ENCODE measurements around the gene IFNA5. TPM values are rescaled to one million over a fixed set of nuclear protein-coding genes. Genes with fewer than 3 reads are reported as not detected.

Gene IFNA5
- polyA plus RNA-seq, 1 donor from 2014 or later, result not detected

- no peak overlapping the region for H2AFZ ChIP-seq (ENCODE audit: low read depth, low read length)
- no peaks in the 10 kb centered on the region for H3K9me3 ChIP-seq (ENCODE audit: low read length)
- H3K36me3 ChIP-seq (ENCODE audit: insufficient read depth, low read length), result no peaks in the 10 kb centered on the region
- no peak overlapping the region for H3K27ac ChIP-seq (ENCODE audit: low read length)
- H3K9ac ChIP-seq (ENCODE audit: low read length), result no peak overlapping the region
- H3K9me2 ChIP-seq (ENCODE audit: insufficient read depth, low read length), result no peaks in the 10 kb centered on the region
- H3K4me3 ChIP-seq (ENCODE audit: low read length), result no peak overlapping the region
- TF ChIP-seq EZH2 (IDR thresholded peaks at IDR 0.05; ENCODE audit: borderline replicate concordance, insufficient read depth, low read length, poor library complexity, severe bottlenecking) (no peak), POLR2AphosphoS5 (IDR thresholded peaks at IDR 0.05) (no peak), EP300 (conservative IDR thresholded peaks at IDR 0.05; ENCODE audit: poor library complexity, severe bottlenecking) (no peak), REST (IDR thresholded peaks at IDR 0.05; ENCODE audit: borderline replicate concordance) (no peak), TAF1 (IDR thresholded peaks at IDR 0.05; ENCODE audit: low read depth) (no peak), SMC3 (conservative IDR thresholded peaks at IDR 0.05; ENCODE audit: poor library complexity) (peak; percentile 73), RAD21 (conservative IDR thresholded peaks at IDR 0.05) (peak; percentile 83), MXI1 (conservative IDR thresholded peaks at IDR 0.05; ENCODE audit: poor library complexity, severe bottlenecking) (no peak), CTCF (IDR thresholded peaks at IDR 0.05; ENCODE audit: poor library complexity, severe bottlenecking) (peak; percentile 78)
- H4K20me1 ChIP-seq (ENCODE audit: insufficient read depth), result no peaks in the 10 kb centered on the region
- H3K4me2 ChIP-seq (ENCODE audit: low read length), result no peak overlapping the region
- H3K79me2 ChIP-seq (replicated peaks; ENCODE audit: insufficient read depth, low read length), result peaks cover 35% of the 10 kb centered on the region
- H3K27me3 ChIP-seq (ENCODE audit: insufficient read depth, low read depth, low read length), result no peaks in the 10 kb centered on the region
- H3F3A ChIP-seq (ENCODE audit: insufficient read depth, low read length, poor library complexity, severe bottlenecking), result no peaks in the 10 kb centered on the region
These were observed 21.5 kb upstream of the IFNA5 start for GRCh38 chr9:21326526-21327139.

- H3K36me3 ChIP-seq (ENCODE audit: insufficient read depth, low read length), result no peaks in the 10 kb centered on the region
- no peak overlapping the region for H3K9ac ChIP-seq (ENCODE audit: low read length)
- H2AFZ ChIP-seq (ENCODE audit: low read depth, low read length), result no peak overlapping the region
- no peak overlapping the region for H3K4me3 ChIP-seq (ENCODE audit: low read length)
- no peak for TF ChIP-seq CTCF (IDR thresholded peaks at IDR 0.05; ENCODE audit: poor library complexity, severe bottlenecking)
- no peak for TF ChIP-seq SMC3 (conservative IDR thresholded peaks at IDR 0.05; ENCODE audit: poor library complexity)
- TF ChIP-seq REST (IDR thresholded peaks at IDR 0.05; ENCODE audit: borderline replicate concordance), result no peak
- TF ChIP-seq MXI1 (conservative IDR thresholded peaks at IDR 0.05; ENCODE audit: poor library complexity, severe bottlenecking), result no peak
- TF ChIP-seq RAD21 (conservative IDR thresholded peaks at IDR 0.05), result no peak
- no peak for TF ChIP-seq EZH2 (IDR thresholded peaks at IDR 0.05; ENCODE audit: borderline replicate concordance, insufficient read depth, low read length, poor library complexity, severe bottlenecking)
- no peak for TF ChIP-seq EP300 (conservative IDR thresholded peaks at IDR 0.05; ENCODE audit: poor library complexity, severe bottlenecking)
- TF ChIP-seq TAF1 (IDR thresholded peaks at IDR 0.05; ENCODE audit: low read depth), result no peak
- no peak for TF ChIP-seq POLR2AphosphoS5 (IDR thresholded peaks at IDR 0.05)
- H3F3A ChIP-seq (ENCODE audit: insufficient read depth, low read length, poor library complexity, severe bottlenecking), result no peaks in the 10 kb centered on the region
- H3K27me3 ChIP-seq (ENCODE audit: insufficient read depth, low read depth, low read length), result no peaks in the 10 kb centered on the region
- peaks cover 9% of the 10 kb centered on the region for H3K79me2 ChIP-seq (replicated peaks; ENCODE audit: insufficient read depth, low read length)
- H3K9me2 ChIP-seq (ENCODE audit: insufficient read depth, low read length), result no peaks in the 10 kb centered on the region
- H3K4me2 ChIP-seq (ENCODE audit: low read length), result no peak overlapping the region
- H3K9me3 ChIP-seq (ENCODE audit: low read length), result no peaks in the 10 kb centered on the region
- no peaks in the 10 kb centered on the region for H4K20me1 ChIP-seq (ENCODE audit: insufficient read depth)
- H3K27ac ChIP-seq (ENCODE audit: low read length), result no peak overlapping the region
These were observed 18.9 kb upstream of the IFNA5 start for GRCh38 chr9:21324047-21324446.

All from neural cell (in vitro differentiated cells).